ENCODE measurements around the gene MASP1. TPM values are rescaled to one million over a fixed set of nuclear protein-coding genes. Genes with fewer than 3 reads are reported as not detected.

MASP1 gene
- total RNA-seq, 1 donor, result not detected

GRCh38 chr3:187310954-187311470, 19.5 kb upstream of the MASP1 start:
- Histone ChIP-seq H3K4me1 (ENCODE audit: insufficient read depth, low read length) (no peaks in the 10 kb centered on the region), H3K4me3 (ENCODE audit: low read length) (no peak overlapping the region), H3K9me3 (ENCODE audit: low read depth, low read length) (no peaks in the 10 kb centered on the region), H3K27me3 (ENCODE audit: insufficient read depth, low read length) (peaks cover 23% of the 10 kb centered on the region)

- H3K27me3 ChIP-seq (ENCODE audit: insufficient read depth, low read length), result peaks cover 22% of the 10 kb centered on the region
- H3K4me1 ChIP-seq (ENCODE audit: insufficient read depth, low read length), result no peaks in the 10 kb centered on the region
- H3K9me3 ChIP-seq (ENCODE audit: low read depth, low read length), result no peaks in the 10 kb centered on the region
- H3K4me3 ChIP-seq (ENCODE audit: low read length), result no peak overlapping the region
Observed at GRCh38 chr3:187310226-187310625, 18.7 kb upstream of the MASP1 start.

- Histone ChIP-seq H3K4me1 (ENCODE audit: insufficient read depth, low read length) (no peaks in the 10 kb centered on the region), H3K4me3 (ENCODE audit: low read length) (no peak overlapping the region), H3K9me3 (ENCODE audit: low read depth, low read length) (no peaks in the 10 kb centered on the region), H3K27me3 (ENCODE audit: insufficient read depth, low read length) (no peaks in the 10 kb centered on the region)
Observed at GRCh38 chr3:187305881-187306280, 14.3 kb upstream of the MASP1 start.

GRCh38 chr3:187299611-187300010, 8.1 kb upstream of the MASP1 start:
- H3K4me1 ChIP-seq (ENCODE audit: insufficient read depth, low read length), result no peaks in the 10 kb centered on the region
- H3K27me3 ChIP-seq (ENCODE audit: insufficient read depth, low read length), result no peaks in the 10 kb centered on the region
- no peak overlapping the region for H3K4me3 ChIP-seq (ENCODE audit: low read length)
- no peaks in the 10 kb centered on the region for H3K9me3 ChIP-seq (ENCODE audit: low read depth, low read length)

GRCh38 chr3:187296911-187297310, 5.4 kb upstream of the MASP1 start:
- Histone ChIP-seq H3K4me1 (ENCODE audit: insufficient read depth, low read length) (no peaks in the 10 kb centered on the region), H3K9me3 (ENCODE audit: low read depth, low read length) (no peaks in the 10 kb centered on the region), H3K27me3 (ENCODE audit: insufficient read depth, low read length) (no peaks in the 10 kb centered on the region), H3K4me3 (ENCODE audit: low read length) (no peak overlapping the region)

GRCh38 chr3:187296058-187296457, 4.5 kb upstream of the MASP1 start:
- no peaks in the 10 kb centered on the region for H3K27me3 ChIP-seq (ENCODE audit: insufficient read depth, low read length)
- no peaks in the 10 kb centered on the region for H3K4me1 ChIP-seq (ENCODE audit: insufficient read depth, low read length)
- H3K4me3 ChIP-seq (ENCODE audit: low read length), result no peak overlapping the region
- H3K9me3 ChIP-seq (ENCODE audit: low read depth, low read length), result no peaks in the 10 kb centered on the region

GRCh38 chr3:187295316-187296034, 3.9 kb upstream of the MASP1 start:
- Histone ChIP-seq H3K27me3 (ENCODE audit: insufficient read depth, low read length) (no peaks in the 10 kb centered on the region), H3K4me3 (ENCODE audit: low read length) (no peak overlapping the region), H3K4me1 (ENCODE audit: insufficient read depth, low read length) (no peaks in the 10 kb centered on the region), H3K9me3 (ENCODE audit: low read depth, low read length) (no peaks in the 10 kb centered on the region)

- H3K9me3 ChIP-seq (ENCODE audit: low read depth, low read length), result no peaks in the 10 kb centered on the region
- H3K4me1 ChIP-seq (ENCODE audit: insufficient read depth, low read length), result no peaks in the 10 kb centered on the region
- H3K4me3 ChIP-seq (ENCODE audit: low read length), result no peak overlapping the region
- no peaks in the 10 kb centered on the region for H3K27me3 ChIP-seq (ENCODE audit: insufficient read depth, low read length)
Observed at GRCh38 chr3:187293516-187294430, 2.2 kb upstream of the MASP1 start.

- H3K27me3 ChIP-seq (ENCODE audit: insufficient read depth, low read length), result no peaks in the 10 kb centered on the region
- H3K4me3 ChIP-seq (ENCODE audit: low read length), result no peak overlapping the region
- no peaks in the 10 kb centered on the region for H3K9me3 ChIP-seq (ENCODE audit: low read depth, low read length)
- H3K4me1 ChIP-seq (ENCODE audit: insufficient read depth, low read length), result no peaks in the 10 kb centered on the region
Observed at GRCh38 chr3:187292631-187293515, 1.3 kb upstream of the MASP1 start.

- Histone ChIP-seq H3K4me3 (ENCODE audit: low read length) (no peak overlapping the region), H3K4me1 (ENCODE audit: insufficient read depth, low read length) (no peaks in the 10 kb centered on the region), H3K9me3 (ENCODE audit: low read depth, low read length) (no peaks in the 10 kb centered on the region), H3K27me3 (ENCODE audit: insufficient read depth, low read length) (peaks cover 2% of the 10 kb centered on the region)
Observed at GRCh38 chr3:187292181-187292580, 644 bp upstream of the MASP1 start.

- Histone ChIP-seq H3K27me3 (ENCODE audit: insufficient read depth, low read length) (peaks cover 2% of the 10 kb centered on the region), H3K4me1 (ENCODE audit: insufficient read depth, low read length) (no peaks in the 10 kb centered on the region), H3K4me3 (ENCODE audit: low read length) (no peak overlapping the region), H3K9me3 (ENCODE audit: low read depth, low read length) (no peaks in the 10 kb centered on the region)
Observed at GRCh38 chr3:187291001-187291511, 481 bp downstream of the MASP1 start.

GRCh38 chr3:187290503-187290902, 1.0 kb downstream of the MASP1 start:
- no peak overlapping the region for H3K4me3 ChIP-seq (ENCODE audit: low read length)
- no peaks in the 10 kb centered on the region for H3K4me1 ChIP-seq (ENCODE audit: insufficient read depth, low read length)
- no peaks in the 10 kb centered on the region for H3K9me3 ChIP-seq (ENCODE audit: low read depth, low read length)
- H3K27me3 ChIP-seq (ENCODE audit: insufficient read depth, low read length), result peaks cover 4% of the 10 kb centered on the region

GRCh38 chr3:187288855-187289605, 2.5 kb downstream of the MASP1 start:
- no peak overlapping the region for H3K4me3 ChIP-seq (ENCODE audit: low read length)
- peaks cover 5% of the 10 kb centered on the region for H3K27me3 ChIP-seq (ENCODE audit: insufficient read depth, low read length)
- H3K4me1 ChIP-seq (ENCODE audit: insufficient read depth, low read length), result no peaks in the 10 kb centered on the region
- no peaks in the 10 kb centered on the region for H3K9me3 ChIP-seq (ENCODE audit: low read depth, low read length)

All from mononuclear cell (primary cell).